Fibroblast of lung (primary cell): ENCODE results near the gene TSHZ2. TPM values are rescaled to one million over a fixed set of nuclear protein-coding genes. Genes with fewer than 3 reads are reported as not detected.

Source experiments
- DNase-seq, 2 donors: peaks; one replicate each; pipeline versions ENCODE4 v3.0.0 to v3.0.0-alpha.2; 2010; ENCODE audit warnings: low read depth in 2 of 2
- H2AFZ ChIP-seq: 2 replicates; pipeline ENCODE4 v1.5.1; 2012; ENCODE audit warnings: low read length, control low read depth, inconsistent platforms
- H3K27ac ChIP-seq: 2 replicates; pipeline ENCODE4 v1.5.1; 2011; ENCODE audit warnings: low read length, control low read depth; ENCODE audit not compliant: insufficient read depth
- H3K27me3 ChIP-seq: 2 replicates; pipeline ENCODE4 v1.5.1; 2011; ENCODE audit warnings: mild to moderate bottlenecking, low read length; ENCODE audit not compliant: control insufficient read depth, insufficient read depth
- H3K36me3 ChIP-seq: 2 replicates; pipeline ENCODE4 v1.5.1; 2011; ENCODE audit warnings: low read length; ENCODE audit not compliant: control insufficient read depth, insufficient read depth
- H3K4me1 ChIP-seq: 2 replicates; pipeline ENCODE4 v1.5.1; 2011; ENCODE audit warnings: low read length; ENCODE audit not compliant: control insufficient read depth, insufficient read depth; ENCODE audit errors: extremely low read depth
- H3K4me2 ChIP-seq: 2 replicates; pipeline ENCODE4 v1.5.1; 2011; ENCODE audit warnings: low read length, control low read depth; ENCODE audit not compliant: insufficient read depth; ENCODE audit errors: extremely low read depth
- H3K4me3 ChIP-seq, 4 experiments: fragments of 200-600 bp in 1 of 4; sonication (generic) in 1 of 4; replicated peaks in 1 of 4; 2 replicates each; pipeline ENCODE4 v1.5.1; 2011 to 2016; ENCODE audit warnings: low read length in 4 of 4, low read depth in 3 of 4, mild to moderate bottlenecking in 3 of 4, control low read depth in 2 of 4, inconsistent platforms in 1 of 4, mixed read lengths in 1 of 4; ENCODE audit not compliant: insufficient read depth in 1 of 4; ENCODE audit errors: control extremely low read depth in 1 of 4
- H3K79me2 ChIP-seq: 2 replicates; pipeline ENCODE4 v1.5.1; 2012; ENCODE audit warnings: mild to moderate bottlenecking, low read length, inconsistent platforms; ENCODE audit not compliant: control insufficient read depth, insufficient read depth
- H3K9ac ChIP-seq: 2 replicates; pipeline ENCODE4 v1.5.1; 2011; ENCODE audit warnings: mild to moderate bottlenecking, low read length, control low read depth; ENCODE audit not compliant: insufficient read depth
- H3K9me3 ChIP-seq: 2 replicates; pipeline ENCODE4 v1.5.1; 2012; ENCODE audit warnings: low read depth, low read length; ENCODE audit not compliant: control insufficient read depth, insufficient read depth
- H4K20me1 ChIP-seq: 2 replicates; pipeline ENCODE4 v1.5.1; 2011; ENCODE audit warnings: low read length; ENCODE audit not compliant: control insufficient read depth, insufficient read depth; ENCODE audit errors: extremely low read depth
- EZH2 ChIP-seq: IDR thresholded peaks from 2 replicates; pipeline ENCODE4 v1.5.1; 2012; ENCODE audit warnings: low read length, control low read depth, mild to moderate bottlenecking; ENCODE audit errors: missing control alignments
- polyA plus RNA-seq, 2 donors: library from polyadenylated mRNA; depleted of rRNA in 1 of 2; stranded (reverse) in 1 of 2; unstranded in 1 of 2; fragments of >200 nt; gene quantifications; 2 replicates each; pipeline ENCODE4 v1.2.1, GENCODE V29; 2011 to 2012; ENCODE audit warnings: missing spikeins in 1 of 2
- total RNA-seq: library from RNA; depleted of rRNA; stranded (reverse); fragments of >200 nt; gene quantifications from 2 replicates; pipeline ENCODE4 v1.2.1, GENCODE V29; 2014
- TF ChIP-seq, protein P1 (sequence below), 2 donors: IDR thresholded peaks in 1 of 2; conservative IDR thresholded peaks in 1 of 2; 1 replicate in 1 of 2; 2 replicates in 1 of 2; pipeline ENCODE4 v1.5.1; 2011 to 2012; ENCODE audit warnings: low read length in 2 of 2, control low read depth in 1 of 2, inconsistent platforms in 1 of 2, low read depth in 1 of 2, mild to moderate bottlenecking in 1 of 2

The TSHZ2 gene
- total and polyA plus RNA-seq, 2 donors (not counting 1 experiment from before 2014, with no cell fraction given): 0.15 to 2.6 TPM

- Histone ChIP-seq H2AFZ (no peak overlapping the region), H4K20me1 (no peaks in the 10 kb centered on the region)
- TF ChIP-seq EZH2: no peak
- TF ChIP-seq, protein P1, sequence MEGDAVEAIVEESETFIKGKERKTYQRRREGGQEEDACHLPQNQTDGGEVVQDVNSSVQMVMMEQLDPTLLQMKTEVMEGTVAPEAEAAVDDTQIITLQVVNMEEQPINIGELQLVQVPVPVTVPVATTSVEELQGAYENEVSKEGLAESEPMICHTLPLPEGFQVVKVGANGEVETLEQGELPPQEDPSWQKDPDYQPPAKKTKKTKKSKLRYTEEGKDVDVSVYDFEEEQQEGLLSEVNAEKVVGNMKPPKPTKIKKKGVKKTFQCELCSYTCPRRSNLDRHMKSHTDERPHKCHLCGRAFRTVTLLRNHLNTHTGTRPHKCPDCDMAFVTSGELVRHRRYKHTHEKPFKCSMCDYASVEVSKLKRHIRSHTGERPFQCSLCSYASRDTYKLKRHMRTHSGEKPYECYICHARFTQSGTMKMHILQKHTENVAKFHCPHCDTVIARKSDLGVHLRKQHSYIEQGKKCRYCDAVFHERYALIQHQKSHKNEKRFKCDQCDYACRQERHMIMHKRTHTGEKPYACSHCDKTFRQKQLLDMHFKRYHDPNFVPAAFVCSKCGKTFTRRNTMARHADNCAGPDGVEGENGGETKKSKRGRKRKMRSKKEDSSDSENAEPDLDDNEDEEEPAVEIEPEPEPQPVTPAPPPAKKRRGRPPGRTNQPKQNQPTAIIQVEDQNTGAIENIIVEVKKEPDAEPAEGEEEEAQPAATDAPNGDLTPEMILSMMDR (conservative IDR thresholded peaks at IDR 0.05 in 1 of 2, IDR thresholded peaks at IDR 0.05 in 1 of 2; ENCODE audit: low read depth in 1 of 2, low read length in 2 of 2): no peak
These were observed 47.3 kb downstream of the TSHZ2 start for GRCh38 chr20:53019464-53019863.

DNA sequence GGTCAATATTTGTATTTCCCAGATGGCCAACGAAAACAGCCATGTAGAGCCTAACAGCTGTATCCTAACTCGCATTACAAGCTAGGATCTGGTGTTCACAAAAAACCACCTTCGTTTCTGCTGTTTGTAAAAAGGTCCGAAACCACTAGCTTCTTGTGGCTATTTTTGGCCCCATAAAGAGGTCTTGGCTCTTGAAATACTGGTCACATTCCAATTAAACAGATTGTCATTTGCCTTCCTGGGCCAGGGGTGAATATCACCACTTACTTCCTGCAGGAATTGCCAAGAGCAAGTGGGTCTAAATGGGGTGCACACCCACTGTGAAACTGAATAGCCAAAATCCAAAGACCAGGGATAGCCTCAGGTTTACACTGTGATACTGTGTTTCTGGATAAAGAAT lies 48.2 kb downstream of the TSHZ2 start:
- Histone ChIP-seq H4K20me1 (no peaks in the 10 kb centered on the region), H3K4me3 (no peak overlapping the region), H3K9ac (no peak overlapping the region), H3K36me3 (no peaks in the 10 kb centered on the region), H3K79me2 (no peaks in the 10 kb centered on the region), H3K27me3 (no peaks in the 10 kb centered on the region), H3K9me3 (no peaks in the 10 kb centered on the region), H3K4me2 (no peak overlapping the region), H3K4me1 (no peaks in the 10 kb centered on the region), H3K27ac (no peak overlapping the region), H2AFZ (no peak overlapping the region)
- TF ChIP-seq, protein P1 (conservative IDR thresholded peaks at IDR 0.05 in 1 of 2, IDR thresholded peaks at IDR 0.05 in 1 of 2; ENCODE audit: low read depth in 1 of 2, low read length in 2 of 2): no peak
- TF ChIP-seq EZH2: no peak
- no peak for DNase-seq

More at GRCh38 chr20:53019464-53019863, 47.3 kb downstream of the TSHZ2 start:
- H3K9ac ChIP-seq: no peak overlapping the region
- no peaks in the 10 kb centered on the region for H3K36me3 ChIP-seq
- no peaks in the 10 kb centered on the region for H3K9me3 ChIP-seq
- peak in 1 of 2 donors; percentile 50 for DNase-seq
- H3K4me2 ChIP-seq: no peak overlapping the region
- no peaks in the 10 kb centered on the region for H3K27me3 ChIP-seq
- no peak overlapping the region for H3K4me3 ChIP-seq
- no peaks in the 10 kb centered on the region for H3K79me2 ChIP-seq
- no peak overlapping the region for H3K27ac ChIP-seq
- H3K4me1 ChIP-seq: no peaks in the 10 kb centered on the region

DNA sequence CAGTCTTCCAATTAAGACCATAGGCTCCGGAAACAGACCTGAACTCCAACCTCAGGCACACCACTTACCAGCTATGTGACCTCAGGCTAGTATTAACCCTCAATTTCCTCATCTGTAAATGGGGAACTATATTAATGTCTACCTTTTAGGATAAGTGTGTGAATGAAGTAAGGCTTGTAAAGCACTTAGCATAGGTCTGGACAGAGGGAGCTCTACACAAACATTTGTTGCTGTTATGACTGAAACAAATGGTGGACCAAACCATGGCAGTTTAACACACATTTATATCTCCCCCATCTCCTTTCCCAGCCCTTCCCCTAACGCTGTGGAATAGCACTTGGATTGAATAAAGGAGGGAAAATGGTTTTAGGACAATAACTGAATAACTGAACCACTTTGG lies 48.7 kb downstream of the TSHZ2 start:
- Histone ChIP-seq H3K4me3 (no peak overlapping the region), H3K79me2 (no peaks in the 10 kb centered on the region), H3K9ac (no peak overlapping the region), H3K36me3 (no peaks in the 10 kb centered on the region), H3K4me1 (no peaks in the 10 kb centered on the region), H3K4me2 (no peak overlapping the region), H3K9me3 (no peaks in the 10 kb centered on the region), H3K27ac (no peak overlapping the region), H2AFZ (no peak overlapping the region), H3K27me3 (no peaks in the 10 kb centered on the region), H4K20me1 (no peaks in the 10 kb centered on the region)
- no peak for TF ChIP-seq EZH2
- TF ChIP-seq, protein P1 (conservative IDR thresholded peaks at IDR 0.05 in 1 of 2, IDR thresholded peaks at IDR 0.05 in 1 of 2; ENCODE audit: low read depth in 1 of 2, low read length in 2 of 2): no peak
- DNase-seq: no peak
